OCI-LY7 (cell line): ENCODE measurements around the gene TECPR2.

Experiments
- CTCF ChIP-seq: fragments of 200-600 bp; sonication (generic); conservative IDR thresholded peaks from 2 replicates; pipeline ENCODE4 v1.5.1; 2014; ENCODE audit warnings: mild to moderate bottlenecking, antibody characterized with exemption, low read length, moderate library complexity, mixed read lengths
- EZH2phosphoT487 ChIP-seq: fragments of 200-600 bp; sonication (generic); IDR thresholded peaks from 2 replicates; pipeline ENCODE4 v1.6.1; 2018; ENCODE audit warnings: low read depth, borderline replicate concordance, mild to moderate bottlenecking, mixed run types, antibody characterized with exemption, low read length, moderate library complexity, mixed read lengths

- no peak for TF ChIP-seq CTCF
- TF ChIP-seq EZH2phosphoT487, result no peak
These were observed 31.9 kb upstream of the TECPR2 start for GRCh38 chr14:102330806-102331205.
